NCI-H128 (cell line): ENCODE data around the gene HES5.

Source experiments
- DNase-seq: peaks from one replicate; lab custom pipeline; 2025; ENCODE audit not compliant: unreplicated experiment; lab: John Stamatoyannopoulos, UW

HES5 gene

DNA sequence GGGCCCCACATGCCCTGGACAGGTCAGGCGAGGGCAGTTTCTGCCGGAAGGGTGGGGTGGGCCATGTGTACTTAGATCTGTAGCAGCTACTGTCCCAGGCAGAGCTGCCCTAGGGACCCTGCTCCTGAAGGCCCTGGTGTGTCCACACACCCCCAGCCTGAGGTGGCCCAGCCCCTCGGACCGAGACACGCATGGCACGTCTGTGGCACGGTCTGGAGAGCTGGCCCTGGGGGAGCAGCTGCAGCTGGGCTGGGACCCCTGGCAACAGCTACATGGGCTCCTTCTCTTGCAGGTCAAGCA, 28.3 kb downstream of the HES5 start:
- DNase-seq, result no peak

DNA sequence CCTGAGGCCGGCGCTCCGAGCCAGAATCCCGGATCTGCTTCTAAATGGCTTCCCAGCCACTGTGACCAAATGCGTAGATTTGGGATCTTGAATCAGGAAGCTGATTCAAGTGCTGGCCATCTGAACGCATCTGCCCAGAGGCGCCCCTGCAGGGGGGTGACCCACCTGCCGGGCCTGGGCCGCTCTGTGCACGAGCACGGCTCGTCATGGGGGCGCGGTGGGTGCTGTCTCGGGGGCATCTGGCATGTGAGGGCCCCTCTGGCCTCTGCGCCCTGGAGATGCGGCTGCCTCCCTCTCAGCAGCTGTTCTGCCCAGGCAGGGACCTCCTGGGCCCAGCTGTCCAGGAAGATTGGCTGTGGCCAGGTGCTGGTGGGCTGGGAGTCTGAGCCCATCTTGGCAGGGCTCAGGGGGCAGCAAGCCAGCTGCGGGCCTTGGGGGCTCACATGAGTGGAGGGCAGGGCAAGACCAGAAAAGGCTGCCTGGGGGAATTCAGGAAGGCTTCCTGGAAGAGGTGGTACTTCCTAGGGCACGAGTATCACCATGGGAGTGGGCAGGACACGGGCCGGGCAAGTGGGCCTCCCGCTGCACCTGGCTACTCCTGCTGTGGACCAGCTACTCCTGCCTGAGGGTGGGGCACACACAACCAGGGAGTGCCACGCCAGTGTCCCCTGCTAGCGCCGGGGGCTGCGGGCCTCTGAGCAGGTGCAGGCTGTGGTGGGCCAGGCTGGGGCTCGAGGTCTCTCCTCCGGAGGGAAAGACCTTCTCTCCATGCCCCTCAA, 28.8 kb downstream of the HES5 start:
- no peak for DNase-seq

DNA sequence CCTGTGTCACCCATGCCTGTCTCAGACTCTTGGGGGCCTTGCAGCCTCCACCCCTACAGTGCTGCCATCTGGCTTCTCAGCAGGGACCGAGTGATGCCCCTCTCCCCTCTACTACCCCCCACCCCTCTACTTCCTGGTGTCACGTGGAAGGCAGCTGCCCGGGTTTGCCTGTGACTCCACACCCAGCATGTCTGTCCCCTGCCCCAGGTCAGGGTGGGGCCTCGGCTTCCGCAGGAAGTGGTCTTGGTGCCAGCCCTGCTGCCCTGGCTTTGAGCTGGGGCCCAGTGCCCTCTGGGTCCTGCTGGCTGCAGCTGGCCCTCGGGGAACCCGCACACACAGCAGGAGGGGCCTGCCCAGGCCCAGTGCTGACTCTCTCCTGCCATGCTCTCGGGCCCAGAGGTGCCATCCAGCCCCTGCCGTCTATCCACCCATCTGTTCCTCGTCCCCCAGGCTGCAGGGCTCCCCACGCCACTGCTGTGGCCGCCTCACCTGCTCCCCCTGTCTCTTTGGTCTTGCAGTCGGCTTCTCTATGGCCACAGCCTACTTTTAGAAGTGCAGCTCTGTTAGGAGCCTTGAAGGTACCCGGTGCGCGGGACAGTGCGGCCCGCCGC, 30.0 kb downstream of the HES5 start:
- no peak for DNase-seq

- DNase-seq, result no peak
Observed at GRCh38 chr1:2499260-2499659, 30.8 kb downstream of the HES5 start.

DNA sequence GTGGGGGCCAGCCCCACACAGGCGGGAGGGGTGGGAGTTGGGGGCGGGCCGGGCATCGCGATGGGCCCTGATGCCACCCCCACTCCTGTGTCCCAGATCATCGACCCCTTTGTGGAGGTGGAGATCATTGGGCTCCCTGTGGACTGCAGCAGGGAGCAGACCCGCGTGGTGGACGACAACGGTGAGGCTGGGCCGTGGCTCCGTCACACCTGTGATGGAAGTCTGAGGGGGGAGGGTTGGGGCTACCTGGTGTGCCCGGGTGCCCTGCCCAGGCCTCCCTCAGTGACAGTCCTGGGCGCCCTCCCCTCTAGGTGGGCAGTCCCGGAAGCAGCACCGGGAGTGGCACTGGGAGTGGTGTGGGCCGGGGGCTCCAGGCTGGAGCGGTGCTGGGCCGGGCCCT, 31.4 kb downstream of the HES5 start:
- no peak for DNase-seq

GRCh38 chr1:2497891-2498290, 32.2 kb downstream of the HES5 start:
- DNase-seq, result no peak

- no peak for DNase-seq
Observed at GRCh38 chr1:2496746-2497145, 33.3 kb downstream of the HES5 start.

GRCh38 chr1:2496087-2496622, 33.9 kb downstream of the HES5 start:
- DNase-seq, result no peak

- DNase-seq, result no peak
Observed at GRCh38 chr1:2495546-2495945, 34.5 kb downstream of the HES5 start.

DNA sequence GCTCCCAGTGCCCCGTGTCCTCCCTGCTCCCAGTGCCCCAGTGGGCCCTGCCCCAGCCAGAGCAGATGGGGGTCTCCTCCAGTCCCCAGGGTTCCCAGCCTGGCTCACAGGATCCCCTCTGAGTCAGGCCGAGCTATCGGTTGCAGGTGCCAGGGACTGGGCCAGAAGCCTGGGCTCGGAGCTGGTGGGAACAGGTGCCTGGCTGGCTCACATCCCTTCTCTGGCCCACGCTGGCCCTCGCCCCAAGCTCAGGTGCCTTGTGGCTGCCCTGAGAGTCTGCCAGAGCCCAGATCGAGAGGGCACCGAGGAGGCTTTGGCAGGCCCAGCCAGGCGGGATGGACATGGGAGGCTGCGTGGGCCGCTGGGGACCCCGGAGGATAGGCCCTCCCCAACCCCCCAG, 35.0 kb downstream of the HES5 start:
- no peak for DNase-seq

GRCh38 chr1:2494323-2494693, 35.8 kb downstream of the HES5 start:
- no peak for DNase-seq

DNA sequence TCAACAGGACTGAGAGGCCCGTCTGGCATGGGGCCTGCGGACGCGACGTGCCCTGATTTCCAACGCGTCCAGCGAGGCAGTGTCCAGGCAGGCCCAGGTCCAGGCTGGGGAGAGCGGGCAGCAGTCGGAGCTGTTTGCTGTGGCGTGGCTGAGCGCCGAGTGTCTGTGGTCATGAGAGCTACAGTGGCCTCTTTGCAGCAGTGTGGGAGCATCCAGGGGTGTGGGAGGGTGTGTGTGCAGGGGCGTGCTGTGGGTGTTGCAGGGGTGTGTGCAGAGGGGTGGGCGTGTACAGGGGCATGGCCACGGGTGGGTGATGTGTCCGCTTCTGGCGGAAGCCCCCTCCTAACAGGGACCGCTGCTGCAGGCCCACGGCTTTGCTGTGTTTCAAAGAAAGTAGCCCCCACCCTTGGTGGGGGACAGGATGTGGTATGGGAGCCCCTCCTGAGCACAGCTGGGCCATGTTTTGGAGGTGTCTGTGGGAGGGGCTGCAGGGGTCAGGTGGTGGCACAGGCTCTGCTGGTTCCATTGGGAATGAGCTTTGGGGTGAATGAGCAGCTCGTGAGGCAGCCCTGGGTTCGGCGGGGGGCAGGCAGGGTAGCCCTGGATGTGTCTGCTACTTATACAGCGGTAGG, 36.3 kb downstream of the HES5 start:
- DNase-seq, result no peak

GRCh38 chr1:2493218-2493617, 36.8 kb downstream of the HES5 start:
- no peak for DNase-seq

GRCh38 chr1:2492091-2492490, 38.0 kb downstream of the HES5 start:
- DNase-seq, result no peak

DNA sequence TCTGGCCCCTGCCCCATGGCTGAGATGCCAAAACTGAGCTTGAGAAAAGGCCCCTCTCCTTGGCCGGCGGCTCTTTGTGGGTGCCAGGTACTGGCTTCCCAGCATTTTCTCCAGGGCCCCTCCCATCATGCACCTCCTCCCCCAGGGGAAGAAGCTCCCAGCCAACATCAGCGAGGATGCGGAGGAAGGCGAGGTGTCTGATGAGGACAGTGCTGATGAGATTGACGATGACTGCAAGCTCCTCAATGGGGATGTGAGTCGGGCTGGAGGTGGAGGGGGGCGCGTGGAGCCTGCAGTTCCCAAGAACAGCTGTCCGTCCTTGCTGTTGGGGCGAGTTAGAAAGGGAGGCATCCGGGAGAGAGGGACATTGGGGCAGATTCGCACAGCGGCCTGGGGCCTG, 40.4 kb downstream of the HES5 start:
- DNase-seq, result no peak

DNA sequence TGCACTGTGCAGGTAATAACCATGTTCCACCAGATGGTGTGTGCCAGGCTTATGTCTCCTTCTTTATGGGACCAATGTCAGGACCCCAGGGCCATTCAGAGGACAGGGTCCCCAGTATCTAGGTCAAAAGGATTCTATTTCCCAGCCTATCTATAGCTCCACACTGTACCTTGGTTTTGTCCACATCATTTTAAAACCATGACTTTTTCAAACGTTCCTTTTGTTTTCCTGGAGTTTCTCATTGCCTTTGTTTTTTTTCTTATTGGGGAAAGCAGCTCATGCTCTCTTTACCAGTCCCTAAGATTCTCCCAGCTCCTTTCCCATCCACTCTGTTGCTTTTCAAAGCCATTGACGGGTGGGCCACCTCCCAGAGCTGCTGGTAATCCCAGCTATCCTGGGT, 41.4 kb downstream of the HES5 start:
- DNase-seq, result no peak

GRCh38 chr1:2486558-2486957, 43.5 kb downstream of the HES5 start:
- no peak for DNase-seq

DNA sequence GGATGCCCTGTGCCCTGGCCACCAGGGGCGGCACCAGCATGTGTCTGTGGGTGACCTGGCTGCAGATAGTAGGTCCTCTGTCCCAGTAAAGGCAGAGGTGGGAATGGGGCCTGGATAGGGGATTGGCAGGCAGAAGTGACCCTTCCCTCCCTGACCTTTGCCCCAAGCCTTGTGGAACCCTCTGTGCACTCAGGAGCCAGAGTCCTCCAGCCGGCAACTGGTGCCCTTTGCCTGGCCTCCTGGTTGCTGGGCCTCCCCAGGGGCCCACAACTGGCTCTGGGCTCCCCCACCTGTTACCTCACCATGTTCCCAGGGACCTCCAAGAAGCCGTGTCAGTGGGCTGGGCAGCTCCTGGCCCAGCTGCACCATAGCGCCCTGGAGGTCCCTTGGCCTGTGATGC, 44.0 kb downstream of the HES5 start:
- DNase-seq, result no peak

GRCh38 chr1:2483970-2484369, 46.1 kb downstream of the HES5 start:
- DNase-seq, result no peak

DNA sequence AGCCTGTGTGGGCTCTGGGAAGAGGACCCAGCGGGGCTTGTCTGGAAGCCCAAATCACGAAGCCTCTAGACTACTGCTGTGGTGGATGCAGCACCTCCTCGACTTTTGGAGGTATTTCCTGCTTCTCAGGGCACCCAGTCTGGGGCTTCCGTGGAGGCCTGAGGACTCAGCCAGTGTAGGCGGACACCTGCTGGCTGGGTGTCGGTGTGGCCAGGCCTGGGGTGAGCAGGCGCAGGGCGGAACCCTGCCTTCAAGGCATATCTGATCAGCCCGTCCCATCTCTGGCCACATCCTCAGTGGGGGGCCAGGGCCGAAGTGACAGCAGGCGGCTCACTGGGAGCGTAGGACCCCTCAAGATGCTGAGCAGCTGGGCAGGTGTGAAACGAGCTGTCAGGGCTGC, 47.0 kb downstream of the HES5 start:
- DNase-seq, result no peak

DNA sequence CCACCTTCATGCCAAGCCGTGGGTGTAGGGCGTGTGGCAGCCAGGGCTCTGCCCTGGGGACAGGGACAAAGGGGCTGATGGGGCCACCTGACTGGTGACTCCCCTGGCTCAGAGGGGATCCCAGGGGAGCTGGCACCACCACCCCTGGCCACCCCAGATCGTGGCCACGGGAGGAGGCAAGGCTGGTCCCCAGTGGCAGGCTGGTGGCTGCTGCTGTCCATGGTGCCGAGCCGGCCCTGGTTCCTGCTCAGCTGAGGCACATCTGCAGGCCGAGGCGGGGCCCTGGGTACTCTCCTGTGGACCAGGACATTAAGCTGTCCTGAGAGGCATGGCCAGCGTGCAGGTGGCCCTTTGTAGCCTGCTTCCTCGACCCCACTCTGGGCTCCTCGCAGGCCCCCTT, 47.5 kb downstream of the HES5 start:
- DNase-seq, result no peak

GRCh38 chr1:2481885-2482284, 48.2 kb downstream of the HES5 start:
- DNase-seq, result no peak

DNA sequence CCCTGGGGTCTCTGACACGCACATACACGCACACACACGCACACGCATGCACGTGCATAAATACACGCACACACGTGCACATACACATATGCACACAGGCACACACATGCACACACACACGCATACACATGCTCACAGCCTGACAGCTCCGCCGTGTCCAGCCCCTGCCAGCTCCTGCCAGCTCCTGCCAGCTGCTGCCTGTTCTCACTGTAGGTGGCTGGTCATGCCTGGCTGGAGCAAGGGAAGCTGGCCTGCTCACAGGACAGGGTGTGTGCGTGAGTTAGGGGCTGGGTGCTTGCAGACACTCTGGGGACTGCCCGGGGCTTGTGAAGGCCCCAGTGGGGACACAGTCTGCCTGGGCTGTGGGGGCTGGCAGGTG, 49.1 kb downstream of the HES5 start:
- DNase-seq, result no peak
